Body of pancreas (tissue), 4 donors: ENCODE results near the gene PTPRT. TPM values are rescaled to one million over a fixed set of nuclear protein-coding genes. Genes with fewer than 3 reads are reported as not detected.

Source experiments
- ATAC-seq: fragments of 150-250 bp; one replicate; pipeline ENCODE4 v1.9.1; 2016
- DNase-seq, 4 donors: peaks; one replicate each; pipeline ENCODE4 v3.0.0-alpha.2; 2019
- H3K27ac ChIP-seq, 4 donors: fragments of 200-600 bp; sonication (generic); 1 replicate in 3 of 4; 2 replicates in 1 of 4; pipeline versions ENCODE4 v1.5.1 to v1.6.1; 2016 to 2019; ENCODE audit warnings: mild to moderate bottlenecking in 1 of 4, mixed read lengths in 1 of 4, moderate library complexity in 1 of 4
- H3K27me3 ChIP-seq, 2 donors: fragments of 200-600 bp; sonication (generic); one replicate each; pipeline ENCODE4 v1.6.0; 2016; ENCODE audit warnings: mild to moderate bottlenecking in 1 of 2
- H3K36me3 ChIP-seq, 2 donors: fragments of 200-600 bp; sonication (generic); replicated peaks in 1 of 2; 2 replicates each; pipeline ENCODE4 v1.5.1; 2016; ENCODE audit warnings: low read depth in 2 of 2; ENCODE audit not compliant: insufficient read depth in 1 of 2
- H3K4me1 ChIP-seq: fragments of 200-600 bp; sonication (generic); one replicate; pipeline ENCODE4 v1.6.0; 2016
- H3K4me3 ChIP-seq, 2 donors: fragments of 200-600 bp; sonication (generic); 1 replicate in 1 of 2; 2 replicates in 1 of 2; pipeline ENCODE4 v1.5.1; 2016 to 2019
- H3K9me3 ChIP-seq, 3 donors: fragments of 200-600 bp; sonication (generic); 1 replicate in 2 of 3; 2 replicates in 1 of 3; pipeline ENCODE4 v1.5.1; 2016
- CTCF ChIP-seq, 7 experiments: fragments of 450-650 bp in 4 of 7; fragments of 200-600 bp in 3 of 7; sonication (generic) in 3 of 7; IDR thresholded peaks; one replicate each; pipeline ENCODE4 v1.5.1; 2016 to 2019; ENCODE audit warnings: antibody characterized with exemption in 7 of 7
- POLR2A ChIP-seq, 3 donors: fragments of 450-650 bp; IDR thresholded peaks; one replicate each; pipeline ENCODE4 v1.6.1; 2016; ENCODE audit warnings: antibody characterized with exemption in 3 of 3, mild to moderate bottlenecking in 2 of 3
- WGBS, 2 donors: methylation state at CpG; one replicate each; pipeline ENCODE4 v1.1.5; 2017; 5-methylcytosine and 5-hydroxymethylcytosine counted together
- intact Hi-C: fragments of 100-400 bp; cut with DNase I; formaldehyde crosslinking; loops from one replicate; pipeline ENCODE4 v1.15.1; 2023
- total RNA-seq, 2 donors: library from RNA; depleted of rRNA; stranded (reverse); fragments of >200 nt; gene quantifications; one replicate each; pipeline ENCODE4 v1.1.0, GENCODE V29; 2016

The PTPRT gene
- total RNA-seq, 2 donors from 2014 or later = 0.33 to 1.0 TPM

GRCh38 chr20:42082611-42083010 is 1107.1 kb downstream of the PTPRT start:
- no peaks in the 10 kb centered on the region for H3K36me3 ChIP-seq
- ATAC-seq (no peak), DNase-seq (peak in 3 of 4 donors; percentile 32 to 48 (median 33))
- H3K27me3 ChIP-seq = no peaks in the 10 kb centered on the region
- 38 to 43% methylated on average over 1 of the region's 1 CpG for WGBS, 2 donors
- H3K27ac ChIP-seq = no peak overlapping the region
- H3K4me1 ChIP-seq = no peaks in the 10 kb centered on the region
- H3K4me3 ChIP-seq = no peak overlapping the region
- no peak for TF ChIP-seq CTCF (IDR thresholded peaks at IDR 0.05)
- no peak for TF ChIP-seq POLR2A (IDR thresholded peaks at IDR 0.05)
- intact Hi-C loops = no loop called here
- no peaks in the 10 kb centered on the region for H3K9me3 ChIP-seq

GRCh38 chr20:42080956-42081355 is 1108.8 kb downstream of the PTPRT start:
- no peaks in the 10 kb centered on the region for H3K9me3 ChIP-seq
- no peak overlapping the region for H3K4me3 ChIP-seq
- H3K27ac ChIP-seq = no peak overlapping the region
- no peaks in the 10 kb centered on the region for H3K4me1 ChIP-seq
- DNase-seq = no peak
- H3K36me3 ChIP-seq = no peaks in the 10 kb centered on the region
- 59 to 65% methylated on average over 4 of the region's 4 CpGs for WGBS, 2 donors
- no peak for TF ChIP-seq POLR2A (IDR thresholded peaks at IDR 0.05)
- TF ChIP-seq CTCF (IDR thresholded peaks at IDR 0.05) = no peak
- intact Hi-C loops = no loop called here
- ATAC-seq = no peak
- no peaks in the 10 kb centered on the region for H3K27me3 ChIP-seq

GRCh38 chr20:42074944-42075343 is 1114.8 kb downstream of the PTPRT start:
- intact Hi-C loops = no loop called here
- DNase-seq (no peak), ATAC-seq (no peak)
- no peaks in the 10 kb centered on the region for H3K9me3 ChIP-seq
- H3K4me1 ChIP-seq = no peaks in the 10 kb centered on the region
- TF ChIP-seq CTCF (IDR thresholded peaks at IDR 0.05) (no peak), POLR2A (IDR thresholded peaks at IDR 0.05) (no peak)
- H3K4me3 ChIP-seq = no peak overlapping the region
- no peak overlapping the region for H3K27ac ChIP-seq
- 8 to 13% methylated on average over 1 of the region's 1 CpG for WGBS, 2 donors
- H3K36me3 ChIP-seq = no peaks in the 10 kb centered on the region
- no peaks in the 10 kb centered on the region for H3K27me3 ChIP-seq

- TF ChIP-seq CTCF (IDR thresholded peaks at IDR 0.05) (no peak), POLR2A (IDR thresholded peaks at IDR 0.05) (no peak)
- DNase-seq (no peak), ATAC-seq (no peak)
- Histone ChIP-seq H3K9me3 (no peaks in the 10 kb centered on the region), H3K27ac (no peak overlapping the region), H3K27me3 (no peaks in the 10 kb centered on the region), H3K4me1 (no peaks in the 10 kb centered on the region), H3K4me3 (no peak overlapping the region), H3K36me3 (no peaks in the 10 kb centered on the region)
- WGBS, 2 donors = 40 to 57% methylated on average over 3 of the region's 3 CpGs
- intact Hi-C loops = no loop called here
Measured at GRCh38 chr20:42067596-42067995, 1122.1 kb downstream of the PTPRT start.

GRCh38 chr20:42067174-42067573 is 1122.5 kb downstream of the PTPRT start:
- WGBS, 2 donors = 63 to 71% methylated on average over 5 of the region's 5 CpGs
- Histone ChIP-seq H3K36me3 (no peaks in the 10 kb centered on the region), H3K4me3 (no peak overlapping the region), H3K4me1 (no peaks in the 10 kb centered on the region), H3K27me3 (no peaks in the 10 kb centered on the region), H3K27ac (no peak overlapping the region), H3K9me3 (no peaks in the 10 kb centered on the region)
- intact Hi-C loops = no loop called here
- no peak for DNase-seq
- TF ChIP-seq POLR2A (IDR thresholded peaks at IDR 0.05) = no peak
- TF ChIP-seq CTCF (IDR thresholded peaks at IDR 0.05) = no peak
- ATAC-seq = no peak
